Right lobe of liver (tissue), 4 donors: Measurements from ENCODE around the gene ZNF280D.

Source experiments
- CTCF ChIP-seq, 4 donors: fragments of 200-600 bp in 3 of 4; fragments of 450-650 bp in 1 of 4; IDR thresholded peaks; one replicate each; pipeline versions ENCODE4 v1.5.1 to v1.8.0; 2016 to 2022; ENCODE audit warnings: antibody characterized with exemption in 4 of 4, mild to moderate bottlenecking in 2 of 4
- POLR2A ChIP-seq: fragments of 450-650 bp; IDR thresholded peaks from one replicate; pipeline ENCODE4 v1.6.1; 2017; ENCODE audit warnings: antibody characterized with exemption, mild to moderate bottlenecking
- donor health status: DM: no; HTN: no; CAD: no.
- donor health status: DM: no; HTN: no; CAD: no.
- donor health status: DM: no; HTN: yes; CAD: no.

- TF ChIP-seq CTCF (IDR thresholded peaks at IDR 0.05) (no peak), POLR2A (no peak)
Measured at GRCh38 chr15:56774356-56774755, 41.0 kb upstream of the ZNF280D start.
